Uterus (tissue), 2 donors: ENCODE results near the gene PRMT7.

Experiments
- POLR2A ChIP-seq, 2 donors: fragments of 450-650 bp; IDR thresholded peaks; one replicate each; pipeline ENCODE4 v1.6.1; 2016; ENCODE audit warnings: antibody characterized with exemption in 2 of 2, mild to moderate bottlenecking in 1 of 2, moderate library complexity in 1 of 2
- TF ChIP-seq, protein P1 (sequence below), 4 experiments: fragments of 200-600 bp in 2 of 4; fragments of 450-650 bp in 2 of 4; sonication (generic) in 2 of 4; IDR thresholded peaks; one replicate each; pipeline ENCODE4 v1.5.1; 2016 to 2019; ENCODE audit warnings: antibody characterized with exemption in 4 of 4, mild to moderate bottlenecking in 2 of 4, moderate library complexity in 1 of 4

DNA sequence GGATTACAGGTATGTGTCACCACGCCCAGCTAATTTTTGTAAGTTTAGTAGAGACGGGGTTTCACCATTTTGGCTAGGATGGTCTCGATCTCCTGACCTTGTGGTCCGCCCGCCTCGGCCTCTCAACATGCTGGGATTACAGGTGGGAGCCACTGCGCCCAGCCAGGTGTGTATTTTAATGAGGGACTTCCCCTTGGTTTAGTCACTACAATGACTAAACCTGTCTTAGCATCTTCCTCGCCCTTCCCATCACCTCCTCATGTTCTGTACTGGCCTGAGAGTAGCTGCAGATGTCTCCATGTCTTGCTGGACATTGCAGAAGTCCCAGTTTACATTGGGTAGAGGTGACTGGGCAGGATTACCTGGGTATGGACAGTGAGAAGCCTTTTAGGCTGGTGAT is 36.9 kb upstream of the PRMT7 start:
- TF ChIP-seq, protein P1, sequence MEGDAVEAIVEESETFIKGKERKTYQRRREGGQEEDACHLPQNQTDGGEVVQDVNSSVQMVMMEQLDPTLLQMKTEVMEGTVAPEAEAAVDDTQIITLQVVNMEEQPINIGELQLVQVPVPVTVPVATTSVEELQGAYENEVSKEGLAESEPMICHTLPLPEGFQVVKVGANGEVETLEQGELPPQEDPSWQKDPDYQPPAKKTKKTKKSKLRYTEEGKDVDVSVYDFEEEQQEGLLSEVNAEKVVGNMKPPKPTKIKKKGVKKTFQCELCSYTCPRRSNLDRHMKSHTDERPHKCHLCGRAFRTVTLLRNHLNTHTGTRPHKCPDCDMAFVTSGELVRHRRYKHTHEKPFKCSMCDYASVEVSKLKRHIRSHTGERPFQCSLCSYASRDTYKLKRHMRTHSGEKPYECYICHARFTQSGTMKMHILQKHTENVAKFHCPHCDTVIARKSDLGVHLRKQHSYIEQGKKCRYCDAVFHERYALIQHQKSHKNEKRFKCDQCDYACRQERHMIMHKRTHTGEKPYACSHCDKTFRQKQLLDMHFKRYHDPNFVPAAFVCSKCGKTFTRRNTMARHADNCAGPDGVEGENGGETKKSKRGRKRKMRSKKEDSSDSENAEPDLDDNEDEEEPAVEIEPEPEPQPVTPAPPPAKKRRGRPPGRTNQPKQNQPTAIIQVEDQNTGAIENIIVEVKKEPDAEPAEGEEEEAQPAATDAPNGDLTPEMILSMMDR (IDR thresholded peaks at IDR 0.05) = no peak
- TF ChIP-seq POLR2A (IDR thresholded peaks at IDR 0.05) = no peak
